ENCODE results near the gene DNAI7. TPM values are rescaled to one million over a fixed set of nuclear protein-coding genes. Genes with fewer than 3 reads are reported as not detected.

The DNAI7 gene
- total RNA-seq, 1 donor from 2014 or later = 0.38 TPM

DNA sequence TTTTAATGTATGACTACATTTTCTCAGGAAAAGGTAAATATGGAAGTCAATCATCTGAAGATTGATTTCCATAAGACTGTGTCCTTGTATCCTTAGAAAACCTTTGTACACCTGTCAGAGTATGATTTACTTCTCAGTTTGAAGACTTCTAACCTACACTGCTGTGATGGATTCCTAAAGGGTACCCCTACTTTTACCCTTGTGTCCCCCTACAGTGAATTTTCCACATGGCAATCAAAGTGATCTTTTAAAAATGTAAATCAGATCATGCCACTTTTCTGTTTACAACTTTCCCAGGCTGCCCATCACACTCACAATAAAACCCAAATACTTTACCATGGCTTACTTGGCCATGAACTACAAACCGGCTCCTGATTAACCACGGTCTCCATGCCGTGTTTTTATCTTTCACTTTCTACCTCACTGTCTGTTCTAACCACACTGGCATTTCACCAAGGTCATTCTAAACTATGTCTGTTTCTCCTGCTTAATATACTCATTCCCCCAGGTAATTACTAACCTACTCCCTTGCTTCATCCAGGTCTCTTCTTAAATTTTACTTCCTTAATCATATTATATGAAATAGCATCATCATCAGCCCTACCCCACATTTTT is 8.1 kb downstream of the DNAI7 start:
- intact Hi-C loops (cut with DNase I) = no loop called here

DNA sequence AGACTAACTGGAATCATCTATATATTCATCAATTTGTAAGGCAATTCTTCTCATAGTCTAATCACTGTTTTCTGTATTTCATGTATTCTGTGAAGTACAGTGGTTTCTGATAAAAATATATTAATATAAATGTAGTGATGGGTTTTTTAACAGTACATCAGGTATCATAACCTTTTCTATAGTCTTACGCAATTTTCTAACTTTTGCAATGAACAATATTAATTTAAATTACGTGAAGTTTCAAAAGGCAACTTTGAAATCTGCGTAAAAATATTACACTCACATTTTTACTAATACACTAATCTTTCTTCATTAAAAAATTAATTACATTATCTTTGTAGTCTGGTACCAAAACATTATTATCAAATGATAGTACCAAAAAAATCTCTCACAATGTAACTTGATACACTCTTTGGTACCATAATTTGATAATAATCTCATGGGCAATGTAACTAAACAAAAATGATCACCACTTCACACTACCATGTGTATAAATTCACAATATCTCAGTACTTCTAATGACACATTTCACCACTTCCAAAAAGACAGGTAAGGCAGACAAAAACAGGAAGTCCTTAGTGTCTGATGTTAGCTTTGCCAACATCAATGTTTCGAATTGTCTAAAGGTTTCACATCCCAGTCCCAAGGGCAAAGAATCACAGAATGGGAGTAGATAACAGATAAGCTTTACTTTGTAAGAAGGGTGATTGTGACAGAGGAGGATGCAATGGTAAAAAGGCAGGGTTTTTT is 8.7 kb downstream of the DNAI7 start:
- intact Hi-C loops (cut with DNase I) = no loop called here

More for the DNA sequence above, 8.1 kb downstream of the DNAI7 start:
- DNase-seq (ENCODE audit: low spot score) = no peak

DNA sequence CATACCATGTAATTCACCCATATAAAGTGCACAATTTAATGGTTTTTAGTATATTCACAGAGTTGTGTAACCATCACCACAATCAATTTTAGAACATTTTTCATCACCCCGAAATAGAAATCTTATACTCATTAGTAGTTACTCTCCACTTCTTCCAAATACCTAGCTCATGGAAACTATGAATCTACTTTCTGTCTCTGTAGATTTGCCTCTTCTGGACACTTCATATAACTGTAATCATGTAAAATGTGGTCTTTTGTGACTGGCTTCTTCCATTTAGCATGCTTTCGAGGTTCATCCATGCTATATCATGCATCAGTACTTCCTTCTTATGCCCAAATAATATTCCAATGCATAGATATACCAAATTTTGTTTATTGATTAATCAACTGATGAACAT is 10.8 kb downstream of the DNAI7 start:
- intact Hi-C loops (cut with DNase I) = no loop called here

More for the DNA sequence above, 8.7 kb downstream of the DNAI7 start:
- no peak for DNase-seq (ENCODE audit: low spot score)

DNA sequence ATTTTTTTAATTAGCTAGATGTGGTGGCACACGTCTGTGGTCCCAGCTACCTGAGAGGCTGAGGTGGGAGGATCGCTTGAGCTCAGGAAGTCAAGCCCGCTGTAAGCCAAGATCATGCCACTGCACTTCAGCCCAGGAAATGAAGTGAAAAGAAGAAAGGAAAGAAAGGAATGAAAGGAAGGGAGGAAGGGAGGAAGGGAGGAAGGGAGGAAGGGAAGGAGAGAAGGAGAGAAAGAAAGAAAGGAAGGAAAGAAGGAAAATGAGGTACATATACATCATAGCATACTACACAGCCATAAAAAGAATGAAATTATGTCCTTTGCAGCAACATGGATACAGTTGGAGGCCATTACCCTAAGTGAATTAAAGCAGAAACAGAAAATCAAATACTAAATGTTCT is 12.2 kb downstream of the DNAI7 start:
- intact Hi-C loops (cut with DNase I) = no loop called here
- DNase-seq (ENCODE audit: low spot score) = no peak

More for the DNA sequence above, 10.8 kb downstream of the DNAI7 start:
- DNase-seq (ENCODE audit: low spot score) = no peak

DNA sequence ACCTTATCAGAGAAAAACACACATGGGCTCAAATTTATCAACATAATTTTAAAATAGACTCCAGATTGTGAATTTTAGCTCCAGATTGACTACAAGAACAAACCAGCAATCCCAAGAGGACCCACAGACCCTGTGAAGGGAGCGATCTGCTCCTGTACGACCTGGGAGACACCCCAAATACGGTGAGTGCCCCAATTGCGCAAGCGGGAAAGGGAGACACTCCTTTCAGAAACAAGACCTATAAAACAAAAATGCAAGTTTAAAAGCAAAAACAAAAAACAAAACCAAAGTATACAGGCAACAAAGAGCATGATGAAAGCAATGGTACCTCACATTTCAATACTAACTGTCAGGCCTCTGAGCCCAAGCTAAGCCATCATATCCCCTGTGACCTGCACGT is 32.1 kb downstream of the DNAI7 start:
- intact Hi-C loops (cut with DNase I) = no loop called here
- no peak for DNase-seq (ENCODE audit: low spot score)

DNA sequence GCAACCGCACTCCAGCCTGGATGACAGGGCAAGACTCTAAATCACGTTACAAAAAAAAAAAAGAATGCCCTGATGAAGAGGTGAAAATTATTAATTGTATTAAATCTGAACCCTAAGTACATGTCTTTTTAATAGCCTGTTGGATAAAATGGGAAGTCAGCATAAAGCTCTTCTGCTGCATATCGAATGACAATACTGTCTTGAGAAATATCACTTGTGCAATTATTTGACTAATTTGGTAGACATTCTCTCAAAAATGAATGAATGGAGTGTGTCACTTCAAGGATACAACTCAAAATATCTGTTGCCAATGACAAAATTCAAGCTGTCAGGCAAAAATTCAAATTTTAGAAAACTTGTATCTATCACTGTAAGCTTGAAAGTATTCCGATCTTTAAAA is 38.9 kb downstream of the DNAI7 start:
- intact Hi-C loops (cut with DNase I) = no loop called here
- no peak for DNase-seq (ENCODE audit: low spot score)

DNA sequence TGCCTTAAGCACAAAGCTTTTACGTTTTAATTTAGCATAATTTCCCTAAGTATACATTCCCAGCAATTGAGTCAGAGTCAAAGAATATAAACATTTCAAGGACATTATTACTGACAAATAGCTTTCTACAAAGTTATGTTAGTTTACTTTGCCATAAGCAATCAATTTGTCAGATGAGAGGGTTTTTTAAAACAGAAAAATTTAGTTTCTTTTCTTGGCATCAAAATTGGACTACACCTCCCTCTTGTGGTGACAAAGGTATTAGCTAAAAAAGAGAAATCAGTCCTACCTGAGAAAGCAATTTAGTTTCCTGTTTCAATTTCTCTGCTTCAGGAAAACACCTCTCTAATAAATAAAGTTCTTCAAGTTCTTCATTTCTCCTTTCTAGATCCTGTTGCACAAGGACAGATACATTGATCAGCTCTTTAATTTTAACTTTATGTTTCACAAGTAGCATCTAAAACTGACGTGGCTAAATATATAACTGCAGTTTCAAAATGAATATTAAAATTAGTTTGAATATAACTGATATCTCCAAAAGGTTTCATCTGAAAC is 39.9 kb downstream of the DNAI7 start:
- DNase-seq (ENCODE audit: low spot score) = no peak
- intact Hi-C loops (cut with DNase I) = no loop called here

DNA sequence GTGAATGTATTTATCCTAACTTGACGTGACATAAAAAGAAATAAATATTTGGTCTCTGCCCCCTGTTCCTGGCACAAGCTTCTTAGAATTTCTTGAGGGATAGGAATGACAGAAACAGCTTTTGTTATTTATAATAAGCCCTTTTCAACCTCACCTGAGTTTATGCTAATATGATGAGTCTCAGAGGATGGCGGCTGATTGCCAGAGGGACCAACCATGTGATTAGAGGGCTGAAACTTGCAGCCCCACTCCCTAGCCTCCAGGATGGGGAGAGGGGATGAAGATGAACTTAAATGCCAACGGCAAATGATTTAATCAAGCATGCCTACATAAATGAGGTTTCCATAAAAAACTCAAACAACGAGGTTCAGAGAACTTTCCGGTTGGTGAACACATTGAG is 42.9 kb downstream of the DNAI7 start:
- DNase-seq (ENCODE audit: low spot score) = no peak
- intact Hi-C loops (cut with DNase I) = no loop called here

DNA sequence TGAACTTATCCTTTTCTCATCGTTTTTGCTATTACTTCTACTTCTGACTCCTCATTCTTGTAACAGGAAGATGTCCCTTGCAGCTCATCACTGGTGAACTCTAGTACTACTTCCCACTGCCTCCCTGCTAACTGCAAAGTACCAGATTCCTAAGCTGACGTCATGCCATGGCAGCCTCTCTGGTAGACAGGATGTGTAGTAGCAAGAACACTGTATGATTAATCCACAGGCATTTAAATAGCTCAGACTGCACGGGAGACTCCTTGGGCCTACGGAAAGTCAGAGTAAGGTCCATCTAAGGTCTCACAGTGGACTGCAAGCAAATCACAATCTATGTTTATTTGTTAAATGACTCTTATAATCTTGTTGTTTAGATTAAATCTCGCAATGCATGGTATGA is 43.5 kb downstream of the DNAI7 start:
- intact Hi-C loops (cut with DNase I) = no loop called here
- no peak for DNase-seq (ENCODE audit: low spot score)

DNA sequence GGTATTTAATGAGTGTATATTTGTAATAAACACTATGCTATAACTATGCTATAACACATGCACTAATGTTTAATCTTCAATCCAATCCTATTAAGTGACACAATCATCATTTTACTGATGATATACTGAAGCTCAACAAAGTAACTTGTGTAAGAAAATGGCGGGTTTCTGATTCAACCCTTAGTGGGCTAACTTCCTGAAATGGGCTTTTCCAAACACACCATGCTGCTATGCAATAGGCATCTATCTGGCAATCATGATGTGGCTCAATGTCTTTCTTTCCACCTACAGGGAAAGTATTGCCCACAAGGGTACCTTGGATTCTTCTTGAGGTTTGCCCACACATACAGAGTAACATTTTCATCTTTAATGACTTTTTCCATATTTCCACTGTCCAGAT is 48.3 kb downstream of the DNAI7 start:
- intact Hi-C loops (cut with DNase I) = no loop called here
- DNase-seq (ENCODE audit: low spot score) = no peak

DNA sequence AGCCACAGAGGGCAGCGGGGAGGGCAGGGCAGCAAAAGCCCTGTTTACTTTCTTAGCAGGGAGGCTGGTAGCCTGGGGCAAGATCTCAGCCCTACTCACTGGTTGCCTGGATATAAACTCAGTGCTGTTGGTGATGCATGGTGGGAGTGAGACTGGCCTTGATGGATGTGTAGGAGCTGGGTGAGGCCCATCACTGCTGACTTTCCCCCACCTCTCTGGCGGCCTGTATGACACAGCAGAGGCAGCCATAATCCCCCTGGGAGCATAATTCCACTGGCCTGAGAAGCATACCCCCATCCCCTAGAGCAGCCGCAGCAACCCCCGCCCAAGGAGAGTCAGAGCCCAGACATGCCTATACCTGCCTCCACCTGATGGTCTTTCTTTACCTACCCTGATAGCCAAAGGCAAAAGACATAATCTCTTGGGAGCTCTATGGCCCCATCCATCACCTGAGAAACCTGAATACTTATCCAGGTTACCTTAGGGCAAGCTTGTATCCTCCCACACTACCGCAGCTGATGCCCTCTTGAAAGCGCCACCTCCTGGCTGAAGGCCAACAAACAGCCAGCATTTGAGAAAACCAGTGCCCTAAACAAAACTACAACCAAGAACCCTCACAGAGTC is 59.3 kb downstream of the DNAI7 start:
- intact Hi-C loops (cut with DNase I) = no loop called here
- DNase-seq (ENCODE audit: low spot score) = no peak

DNA sequence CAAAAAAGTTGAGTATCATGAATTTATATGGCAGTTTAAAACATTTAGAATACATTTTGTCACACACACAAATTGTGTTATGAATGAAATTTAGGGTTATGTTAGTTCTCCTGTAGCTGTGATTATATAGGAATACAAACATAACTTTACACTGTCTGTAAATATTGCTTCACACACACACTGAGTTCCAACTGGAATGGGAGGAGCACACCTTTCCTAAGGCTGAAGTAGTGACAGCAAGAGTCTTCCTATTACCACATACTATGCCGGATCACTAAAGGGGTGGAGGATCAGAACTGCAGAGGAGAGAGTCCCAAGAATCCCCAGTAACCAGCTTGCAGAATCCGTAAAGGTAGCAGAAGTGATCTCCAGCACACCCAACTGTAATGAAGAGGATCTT is 63.7 kb downstream of the DNAI7 start:
- intact Hi-C loops (cut with DNase I) = loop anchor here (2.0 kb wide), 1 partner anchor 140 kb away; no protein-coding TSS in a partner anchor
- no peak for DNase-seq (ENCODE audit: low spot score)

DNA sequence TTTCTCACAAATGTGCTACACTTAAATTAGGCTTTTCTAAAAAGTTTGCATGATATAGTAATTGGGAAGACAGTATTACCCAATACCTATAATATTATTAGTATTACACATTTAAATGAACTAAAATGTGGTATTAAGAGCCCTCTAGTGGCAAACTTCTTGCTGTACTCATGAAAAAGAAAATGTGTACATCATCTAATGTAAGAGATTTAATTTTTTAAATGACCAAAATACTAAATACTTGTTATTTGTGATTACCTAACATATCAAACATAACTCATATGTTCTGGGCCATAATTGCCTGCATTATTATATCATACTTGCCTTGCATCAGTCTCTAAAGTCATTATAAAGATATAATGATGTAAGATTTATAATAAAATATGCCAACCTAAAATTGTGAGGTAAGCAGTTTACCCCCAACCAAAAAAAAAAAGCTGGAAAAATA is 64.2 kb downstream of the DNAI7 start:
- intact Hi-C loops (cut with DNase I) = loop anchor here (2.0 kb wide), 1 partner anchor 140 kb away; no protein-coding TSS in a partner anchor
- no peak for DNase-seq (ENCODE audit: low spot score)

DNA sequence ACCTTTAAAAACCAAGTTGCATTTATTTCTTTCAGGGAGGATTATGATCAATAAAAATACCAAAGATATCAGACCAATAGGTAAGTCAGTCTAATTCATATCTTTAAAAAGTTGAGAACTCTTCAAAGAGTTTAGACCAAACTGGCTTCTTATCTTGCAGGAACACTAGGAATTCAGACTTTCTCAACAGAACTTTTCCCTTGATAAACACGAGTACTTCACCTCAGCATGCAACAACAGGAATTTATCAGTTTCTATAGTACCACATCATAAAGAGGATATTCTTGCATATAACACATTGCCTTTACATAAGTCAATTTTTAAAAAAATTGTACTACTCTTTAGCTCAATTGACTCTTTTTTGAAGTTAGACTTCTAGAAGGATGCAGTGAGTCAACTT is 68.2 kb downstream of the DNAI7 start:
- intact Hi-C loops (cut with DNase I) = no loop called here
- no peak for DNase-seq (ENCODE audit: low spot score)

DNA sequence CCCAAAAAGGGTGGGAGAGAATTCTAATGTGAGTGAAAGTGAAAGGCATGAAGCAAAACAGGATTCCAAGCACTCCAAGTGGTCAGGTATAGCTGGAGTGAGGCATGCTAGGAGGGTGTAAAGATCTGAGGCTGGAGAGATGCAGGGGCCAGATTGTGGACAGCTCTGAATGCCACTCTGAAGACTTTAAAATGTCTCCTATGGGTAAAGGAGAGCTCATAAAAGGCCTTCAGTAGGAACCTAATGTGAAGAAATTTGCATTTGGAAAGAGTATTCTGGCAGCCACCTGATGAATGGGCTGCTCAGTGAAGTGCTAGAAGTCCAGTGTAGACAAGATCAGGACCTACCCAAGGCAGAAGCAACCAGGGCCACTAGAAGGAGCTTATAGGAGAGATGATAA is 68.9 kb downstream of the DNAI7 start:
- intact Hi-C loops (cut with DNase I) = no loop called here
- no peak for DNase-seq (ENCODE audit: low spot score)

DNA sequence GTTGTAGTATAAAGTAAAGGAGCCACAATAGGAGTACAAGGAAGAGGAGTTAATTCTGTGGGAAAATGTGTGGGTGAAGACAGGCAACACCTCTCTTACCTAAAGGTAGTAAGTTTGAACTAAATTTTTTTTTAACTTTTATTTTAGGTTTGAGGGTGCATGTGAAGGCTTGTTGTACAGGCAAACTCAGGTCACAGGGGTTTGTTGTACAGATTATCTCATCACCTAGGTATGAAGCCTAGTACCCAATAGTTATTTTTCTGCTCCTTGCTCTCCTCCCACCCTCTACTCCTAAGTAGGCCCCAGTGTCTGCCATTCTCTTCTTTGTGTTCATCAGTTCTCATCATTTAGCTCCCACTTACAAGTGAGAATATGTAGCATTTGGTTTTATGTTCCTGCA is 70.5 kb downstream of the DNAI7 start:
- intact Hi-C loops (cut with DNase I) = no loop called here

DNA sequence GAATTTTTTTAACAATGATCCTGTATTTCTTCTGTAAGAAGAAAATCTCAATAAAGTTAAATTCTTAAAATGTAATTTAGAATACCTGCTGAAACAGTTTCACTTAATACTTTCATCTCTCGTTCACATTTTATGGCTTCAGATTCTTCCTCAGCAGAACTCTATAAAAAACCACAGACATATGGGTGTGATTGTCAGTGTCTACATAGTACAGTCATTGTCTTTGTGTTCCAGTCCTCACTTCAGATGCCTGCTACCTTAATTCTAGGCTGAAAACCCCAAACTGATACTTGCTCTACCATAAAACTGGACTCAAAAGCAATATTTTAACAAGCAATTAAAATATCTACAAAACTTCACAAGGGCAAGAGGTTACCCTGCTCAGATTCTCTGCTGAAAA is 71.8 kb downstream of the DNAI7 start:
- no peak for DNase-seq (ENCODE audit: low spot score)
- intact Hi-C loops (cut with DNase I) = no loop called here

More for the DNA sequence above, 70.5 kb downstream of the DNAI7 start:
- no peak for DNase-seq (ENCODE audit: low spot score)

DNA sequence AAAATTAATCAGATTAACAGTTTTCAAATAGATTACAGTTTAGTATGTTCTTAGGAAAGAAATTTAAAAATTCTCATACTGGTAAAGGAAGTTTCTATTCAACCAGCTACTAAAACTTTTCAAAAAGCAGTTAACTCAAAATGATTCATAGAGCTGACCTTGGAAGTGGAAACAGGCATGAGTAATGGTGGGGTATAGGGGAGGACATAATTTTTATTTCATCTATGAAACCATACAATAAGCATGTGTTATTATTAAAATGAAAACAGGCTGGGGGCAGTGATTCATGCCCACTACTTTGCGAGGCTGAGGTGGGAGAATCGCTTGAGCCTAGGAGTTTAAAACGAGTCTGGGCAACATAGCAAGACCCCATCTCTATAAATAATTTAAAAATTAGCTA is 73.0 kb downstream of the DNAI7 start:
- DNase-seq (ENCODE audit: low spot score) = no peak
- intact Hi-C loops (cut with DNase I) = no loop called here

DNA sequence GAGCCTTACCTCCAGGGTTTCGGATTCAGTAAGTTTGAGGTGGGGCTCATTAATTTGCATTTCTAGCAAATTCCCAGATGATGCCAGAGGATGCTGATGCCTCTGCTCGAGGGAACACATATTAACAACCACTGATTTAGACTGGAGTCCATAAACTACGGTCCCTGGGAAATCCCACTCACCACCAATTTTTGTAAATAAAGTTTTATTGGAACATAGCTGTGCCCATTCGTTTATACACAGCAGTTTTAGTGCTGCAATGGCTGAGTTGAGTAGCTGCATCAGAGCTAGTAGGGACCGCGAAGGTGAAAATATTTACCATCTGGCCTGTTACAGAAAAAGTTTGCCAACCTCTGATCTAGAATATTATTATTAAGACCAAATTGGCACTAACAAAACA is 73.8 kb downstream of the DNAI7 start:
- intact Hi-C loops (cut with DNase I) = no loop called here
- no peak for DNase-seq (ENCODE audit: low spot score)

DNA sequence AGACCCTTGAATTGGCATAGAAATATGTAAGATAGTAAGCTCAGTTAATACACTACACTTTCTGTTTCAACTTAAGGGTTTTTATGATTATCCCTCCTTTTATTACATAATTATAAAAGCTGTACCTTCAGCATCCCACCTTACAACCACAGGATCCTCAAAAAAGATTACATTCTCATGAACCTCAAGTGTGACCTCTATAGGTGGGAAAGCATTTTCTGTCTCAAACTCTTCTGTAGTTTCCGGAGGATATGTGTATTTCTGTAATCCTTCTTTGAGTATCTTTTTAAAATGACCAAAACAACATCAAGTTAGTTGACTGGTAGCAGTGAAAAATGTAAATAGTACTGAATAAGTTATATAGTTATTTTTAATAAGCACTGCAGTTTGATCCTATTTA is 75.9 kb downstream of the DNAI7 start:
- intact Hi-C loops (cut with DNase I) = no loop called here
- DNase-seq (ENCODE audit: low spot score) = no peak

DNA sequence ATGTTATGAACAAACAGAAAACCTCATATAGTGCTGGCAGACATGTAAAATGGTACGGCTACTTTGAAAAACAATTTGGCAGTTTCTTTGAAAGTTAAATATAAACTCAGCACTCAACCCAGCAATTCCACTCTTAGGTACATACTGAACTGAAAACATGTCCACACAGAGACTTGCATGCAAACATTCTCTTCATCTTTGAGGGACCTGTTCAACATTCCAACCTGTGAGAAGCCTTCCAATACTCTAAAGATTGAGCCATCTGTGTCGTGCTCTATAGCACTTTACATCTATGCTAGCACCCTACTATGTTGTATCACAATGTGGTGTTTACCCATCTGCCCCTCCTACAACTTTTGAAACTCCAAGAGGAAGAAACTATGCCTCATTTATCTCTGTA is 79.3 kb downstream of the DNAI7 start:
- intact Hi-C loops (cut with DNase I) = no loop called here
- DNase-seq (ENCODE audit: low spot score) = no peak
